GM18867 (cell line): Measurements from ENCODE around the gene CASQ1.

Experiments used
- ATAC-seq: cut with Tn5 transposase; IDR thresholded peaks from one replicate; pipeline ENCODE4 v1.9.1; 2021; ENCODE audit warnings: mild to moderate bottlenecking, moderate library complexity; ENCODE audit not compliant: unreplicated experiment

The CASQ1 gene

GRCh38 chr1:160189649-160190625 lies at the start of gene CASQ1:
CASQ1 (plus strand) TSS chr1:160190575; CDS start chr1:160190752, 177 bp downstream.
- no peak for ATAC-seq

GRCh38 chr1:160143695-160144094 lies 46.7 kb upstream of the CASQ1 start:
- no peak for ATAC-seq

GRCh38 chr1:160144921-160145320 lies 45.5 kb upstream of the CASQ1 start:
- ATAC-seq = no peak

GRCh38 chr1:160146107-160146506 lies 44.3 kb upstream of the CASQ1 start:
- ATAC-seq = no peak

GRCh38 chr1:160148121-160148520 lies 42.3 kb upstream of the CASQ1 start:
- no peak for ATAC-seq

- no peak for ATAC-seq
Observed at GRCh38 chr1:160149233-160149632, 41.1 kb upstream of the CASQ1 start.

- ATAC-seq = no peak
Observed at GRCh38 chr1:160149716-160150115, 40.7 kb upstream of the CASQ1 start.

GRCh38 chr1:160151303-160151702 lies 39.1 kb upstream of the CASQ1 start, which contains the start of gene ATP1A4:
ATP1A4 (plus strand) TSS chr1:160151603; CDS start chr1:160152041, 438 bp downstream.
- no peak for ATAC-seq

- no peak for ATAC-seq
Observed at GRCh38 chr1:160154790-160155189, 35.6 kb upstream of the CASQ1 start.

GRCh38 chr1:160156361-160156760 lies 34.0 kb upstream of the CASQ1 start:
- no peak for ATAC-seq

- no peak for ATAC-seq
Observed at GRCh38 chr1:160157174-160157573, 33.2 kb upstream of the CASQ1 start.

GRCh38 chr1:160158031-160158430 lies 32.3 kb upstream of the CASQ1 start:
- no peak for ATAC-seq

GRCh38 chr1:160158534-160158933 lies 31.8 kb upstream of the CASQ1 start:
- no peak for ATAC-seq

GRCh38 chr1:160159846-160160245 lies 30.5 kb upstream of the CASQ1 start:
- no peak for ATAC-seq

- ATAC-seq = no peak
Observed at GRCh38 chr1:160161965-160162705, 28.2 kb upstream of the CASQ1 start.

- ATAC-seq = no peak
Observed at GRCh38 chr1:160162931-160163330, 27.4 kb upstream of the CASQ1 start.

GRCh38 chr1:160163615-160164014 lies 26.8 kb upstream of the CASQ1 start:
- ATAC-seq = no peak

GRCh38 chr1:160164121-160164520 lies 26.3 kb upstream of the CASQ1 start:
- no peak for ATAC-seq

- ATAC-seq = no peak
Observed at GRCh38 chr1:160166166-160166868, 24.1 kb upstream of the CASQ1 start.

GRCh38 chr1:160167056-160167455 lies 23.3 kb upstream of the CASQ1 start:
- ATAC-seq = no peak

GRCh38 chr1:160167580-160167979 lies 22.8 kb upstream of the CASQ1 start:
- no peak for ATAC-seq
